ENCODE measurements around the gene FLT4.

FLT4 gene

GRCh38 chr5:180609817-180610550, 39.4 kb downstream of the FLT4 start:
- TF ChIP-seq, protein P1, sequence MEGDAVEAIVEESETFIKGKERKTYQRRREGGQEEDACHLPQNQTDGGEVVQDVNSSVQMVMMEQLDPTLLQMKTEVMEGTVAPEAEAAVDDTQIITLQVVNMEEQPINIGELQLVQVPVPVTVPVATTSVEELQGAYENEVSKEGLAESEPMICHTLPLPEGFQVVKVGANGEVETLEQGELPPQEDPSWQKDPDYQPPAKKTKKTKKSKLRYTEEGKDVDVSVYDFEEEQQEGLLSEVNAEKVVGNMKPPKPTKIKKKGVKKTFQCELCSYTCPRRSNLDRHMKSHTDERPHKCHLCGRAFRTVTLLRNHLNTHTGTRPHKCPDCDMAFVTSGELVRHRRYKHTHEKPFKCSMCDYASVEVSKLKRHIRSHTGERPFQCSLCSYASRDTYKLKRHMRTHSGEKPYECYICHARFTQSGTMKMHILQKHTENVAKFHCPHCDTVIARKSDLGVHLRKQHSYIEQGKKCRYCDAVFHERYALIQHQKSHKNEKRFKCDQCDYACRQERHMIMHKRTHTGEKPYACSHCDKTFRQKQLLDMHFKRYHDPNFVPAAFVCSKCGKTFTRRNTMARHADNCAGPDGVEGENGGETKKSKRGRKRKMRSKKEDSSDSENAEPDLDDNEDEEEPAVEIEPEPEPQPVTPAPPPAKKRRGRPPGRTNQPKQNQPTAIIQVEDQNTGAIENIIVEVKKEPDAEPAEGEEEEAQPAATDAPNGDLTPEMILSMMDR (IDR thresholded peaks at IDR 0.05; ENCODE audit: borderline replicate concordance, insufficient read depth, low read depth, low read length), result no peak
- no peak overlapping the region for H3K4me3 ChIP-seq (ENCODE audit: low read depth, low read length)

DNA sequence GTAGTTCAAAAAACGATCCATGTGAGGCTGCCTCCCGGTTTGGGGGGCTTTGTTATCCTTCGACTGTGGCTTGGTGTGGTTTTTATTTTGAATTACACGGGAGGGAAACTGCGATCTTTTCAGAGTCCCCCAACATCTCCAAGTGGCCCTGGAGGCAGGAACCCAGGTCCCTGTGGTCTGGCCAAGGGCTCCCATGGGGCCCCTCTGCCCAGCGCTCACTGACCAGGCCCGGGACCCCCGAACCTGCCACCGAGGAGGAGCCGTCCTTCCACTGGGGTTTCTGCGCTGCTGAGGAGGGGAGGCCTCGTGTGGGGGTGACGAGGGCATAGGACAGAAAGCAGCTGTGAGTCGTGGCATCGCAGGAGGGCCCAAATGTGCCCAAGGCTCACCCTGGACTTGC, 40.0 kb downstream of the FLT4 start:
- TF ChIP-seq, protein P1 (IDR thresholded peaks at IDR 0.05; ENCODE audit: borderline replicate concordance, insufficient read depth, low read depth, low read length), result no peak
- no peak overlapping the region for H3K4me3 ChIP-seq (ENCODE audit: low read depth, low read length)

- TF ChIP-seq, protein P1 (IDR thresholded peaks at IDR 0.05; ENCODE audit: borderline replicate concordance, insufficient read depth, low read depth, low read length), result no peak
- no peak overlapping the region for H3K4me3 ChIP-seq (ENCODE audit: low read depth, low read length)
These were observed 40.7 kb downstream of the FLT4 start for GRCh38 chr5:180608572-180609310.

DNA sequence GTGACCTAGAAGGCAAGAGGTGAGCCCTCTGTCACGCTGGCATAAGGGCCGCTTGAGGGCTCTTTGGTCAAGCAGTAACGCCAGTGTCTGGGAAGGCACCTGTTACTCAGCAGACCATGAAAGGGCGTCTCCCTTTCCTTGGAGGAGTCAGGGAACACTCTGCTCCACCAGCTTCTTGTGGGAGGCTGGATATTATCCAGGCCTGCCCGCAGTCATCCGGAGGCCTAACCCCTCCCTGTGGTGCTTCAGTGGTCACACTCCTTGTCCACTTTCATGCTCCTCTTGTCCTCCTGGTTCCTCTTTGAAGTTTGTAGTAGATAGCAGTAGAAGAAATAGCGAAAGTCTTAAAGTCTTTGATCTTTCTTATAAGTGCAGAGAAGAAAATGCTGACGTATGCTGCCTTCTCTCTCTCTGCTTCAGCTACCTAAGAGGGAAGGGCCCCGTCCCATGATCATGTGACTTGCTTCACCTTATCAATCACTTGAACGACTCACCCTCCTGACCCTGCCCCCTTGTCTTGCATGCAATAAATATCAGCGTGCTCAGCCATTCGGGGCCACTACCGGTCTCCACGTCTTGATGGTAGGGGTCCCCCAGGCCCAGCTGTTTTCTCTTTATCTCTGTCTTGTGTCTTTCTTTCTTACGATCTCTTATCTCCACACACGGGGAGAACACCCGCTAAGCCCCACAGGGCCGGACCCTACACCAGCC, 41.4 kb downstream of the FLT4 start:
- H3K4me3 ChIP-seq (ENCODE audit: low read depth, low read length), result no peak overlapping the region
- TF ChIP-seq, protein P1 (IDR thresholded peaks at IDR 0.05; ENCODE audit: borderline replicate concordance, insufficient read depth, low read depth, low read length), result no peak

- H3K4me3 ChIP-seq (ENCODE audit: low read depth, low read length), result no peak overlapping the region
- TF ChIP-seq, protein P1 (IDR thresholded peaks at IDR 0.05; ENCODE audit: borderline replicate concordance, insufficient read depth, low read depth, low read length), result no peak
These were observed 43.1 kb downstream of the FLT4 start for GRCh38 chr5:180606215-180606785.

DNA sequence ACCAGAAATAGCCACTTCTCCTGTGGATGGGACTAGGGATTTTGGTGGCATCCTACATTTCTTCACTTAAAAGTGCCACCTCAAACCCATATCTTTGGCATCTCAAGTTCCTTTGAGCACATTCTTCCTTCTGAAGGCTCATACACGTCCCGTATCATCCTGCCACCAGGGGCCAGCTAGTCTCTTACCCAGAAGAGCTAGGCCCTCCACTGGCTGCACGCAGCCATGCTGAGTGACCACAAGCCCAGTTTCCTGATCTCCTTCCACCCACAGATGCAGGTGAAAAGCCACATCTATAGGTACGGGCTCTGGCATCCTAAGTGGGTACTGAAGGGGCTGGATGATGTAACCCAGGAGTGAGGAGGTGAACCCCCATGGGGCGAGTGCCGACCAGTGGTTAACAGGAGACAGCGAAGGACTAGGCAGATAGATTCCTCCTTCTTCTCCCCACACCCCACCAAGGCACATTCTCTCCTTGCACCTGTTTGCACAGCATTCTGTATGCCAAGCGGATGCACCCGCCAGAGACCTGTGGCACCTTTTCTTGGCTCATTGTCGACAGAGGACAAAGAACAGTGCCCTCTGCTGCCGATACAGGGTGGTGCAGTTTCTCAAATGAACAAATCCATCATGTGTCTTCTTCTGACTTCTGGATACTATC, 43.7 kb downstream of the FLT4 start:
- no peak overlapping the region for H3K4me3 ChIP-seq (ENCODE audit: low read depth, low read length)
- TF ChIP-seq, protein P1 (IDR thresholded peaks at IDR 0.05; ENCODE audit: borderline replicate concordance, insufficient read depth, low read depth, low read length), result peak; percentile 82
